Measurements from ENCODE around the gene UNC45A.

DNA sequence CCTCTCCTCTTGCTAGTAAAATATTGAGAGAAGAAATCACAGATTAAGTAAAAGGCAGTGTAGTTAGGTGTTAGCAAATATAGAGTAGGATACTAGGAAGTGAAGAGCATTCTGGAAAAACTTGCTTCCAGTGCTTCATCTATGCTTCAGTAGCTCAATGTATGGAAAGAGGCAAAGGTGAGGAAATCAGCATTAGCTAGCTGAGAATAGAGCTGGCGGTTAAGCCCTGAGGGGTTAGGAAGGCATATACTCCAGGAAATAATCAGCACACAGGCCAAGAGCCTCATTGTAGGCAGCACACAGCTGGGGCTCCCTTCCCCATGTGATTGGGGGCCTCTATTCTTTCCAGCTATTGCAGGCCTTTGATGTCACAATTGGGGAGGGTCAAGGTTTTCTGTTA is 33.3 kb downstream of the UNC45A start:
- TF ChIP-seq, protein P1, sequence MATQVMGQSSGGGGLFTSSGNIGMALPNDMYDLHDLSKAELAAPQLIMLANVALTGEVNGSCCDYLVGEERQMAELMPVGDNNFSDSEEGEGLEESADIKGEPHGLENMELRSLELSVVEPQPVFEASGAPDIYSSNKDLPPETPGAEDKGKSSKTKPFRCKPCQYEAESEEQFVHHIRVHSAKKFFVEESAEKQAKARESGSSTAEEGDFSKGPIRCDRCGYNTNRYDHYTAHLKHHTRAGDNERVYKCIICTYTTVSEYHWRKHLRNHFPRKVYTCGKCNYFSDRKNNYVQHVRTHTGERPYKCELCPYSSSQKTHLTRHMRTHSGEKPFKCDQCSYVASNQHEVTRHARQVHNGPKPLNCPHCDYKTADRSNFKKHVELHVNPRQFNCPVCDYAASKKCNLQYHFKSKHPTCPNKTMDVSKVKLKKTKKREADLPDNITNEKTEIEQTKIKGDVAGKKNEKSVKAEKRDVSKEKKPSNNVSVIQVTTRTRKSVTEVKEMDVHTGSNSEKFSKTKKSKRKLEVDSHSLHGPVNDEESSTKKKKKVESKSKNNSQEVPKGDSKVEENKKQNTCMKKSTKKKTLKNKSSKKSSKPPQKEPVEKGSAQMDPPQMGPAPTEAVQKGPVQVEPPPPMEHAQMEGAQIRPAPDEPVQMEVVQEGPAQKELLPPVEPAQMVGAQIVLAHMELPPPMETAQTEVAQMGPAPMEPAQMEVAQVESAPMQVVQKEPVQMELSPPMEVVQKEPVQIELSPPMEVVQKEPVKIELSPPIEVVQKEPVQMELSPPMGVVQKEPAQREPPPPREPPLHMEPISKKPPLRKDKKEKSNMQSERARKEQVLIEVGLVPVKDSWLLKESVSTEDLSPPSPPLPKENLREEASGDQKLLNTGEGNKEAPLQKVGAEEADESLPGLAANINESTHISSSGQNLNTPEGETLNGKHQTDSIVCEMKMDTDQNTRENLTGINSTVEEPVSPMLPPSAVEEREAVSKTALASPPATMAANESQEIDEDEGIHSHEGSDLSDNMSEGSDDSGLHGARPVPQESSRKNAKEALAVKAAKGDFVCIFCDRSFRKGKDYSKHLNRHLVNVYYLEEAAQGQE (tag by site-specific recombination; IDR thresholded peaks at IDR 0.05), result no peak
- TF ChIP-seq ZNF169 (tag by site-specific recombination; IDR thresholded peaks at IDR 0.05) (no peak), ZNF138 (tag by site-specific recombination; IDR thresholded peaks at IDR 0.05; ENCODE audit: borderline replicate concordance) (no peak)
- TF ChIP-seq, protein P2, sequence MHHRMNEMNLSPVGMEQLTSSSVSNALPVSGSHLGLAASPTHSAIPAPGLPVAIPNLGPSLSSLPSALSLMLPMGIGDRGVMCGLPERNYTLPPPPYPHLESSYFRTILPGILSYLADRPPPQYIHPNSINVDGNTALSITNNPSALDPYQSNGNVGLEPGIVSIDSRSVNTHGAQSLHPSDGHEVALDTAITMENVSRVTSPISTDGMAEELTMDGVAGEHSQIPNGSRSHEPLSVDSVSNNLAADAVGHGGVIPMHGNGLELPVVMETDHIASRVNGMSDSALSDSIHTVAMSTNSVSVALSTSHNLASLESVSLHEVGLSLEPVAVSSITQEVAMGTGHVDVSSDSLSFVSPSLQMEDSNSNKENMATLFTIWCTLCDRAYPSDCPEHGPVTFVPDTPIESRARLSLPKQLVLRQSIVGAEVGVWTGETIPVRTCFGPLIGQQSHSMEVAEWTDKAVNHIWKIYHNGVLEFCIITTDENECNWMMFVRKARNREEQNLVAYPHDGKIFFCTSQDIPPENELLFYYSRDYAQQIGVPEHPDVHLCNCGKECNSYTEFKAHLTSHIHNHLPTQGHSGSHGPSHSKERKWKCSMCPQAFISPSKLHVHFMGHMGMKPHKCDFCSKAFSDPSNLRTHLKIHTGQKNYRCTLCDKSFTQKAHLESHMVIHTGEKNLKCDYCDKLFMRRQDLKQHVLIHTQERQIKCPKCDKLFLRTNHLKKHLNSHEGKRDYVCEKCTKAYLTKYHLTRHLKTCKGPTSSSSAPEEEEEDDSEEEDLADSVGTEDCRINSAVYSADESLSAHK (tag by site-specific recombination; IDR thresholded peaks at IDR 0.05), result no peak
- TF ChIP-seq, protein P3, sequence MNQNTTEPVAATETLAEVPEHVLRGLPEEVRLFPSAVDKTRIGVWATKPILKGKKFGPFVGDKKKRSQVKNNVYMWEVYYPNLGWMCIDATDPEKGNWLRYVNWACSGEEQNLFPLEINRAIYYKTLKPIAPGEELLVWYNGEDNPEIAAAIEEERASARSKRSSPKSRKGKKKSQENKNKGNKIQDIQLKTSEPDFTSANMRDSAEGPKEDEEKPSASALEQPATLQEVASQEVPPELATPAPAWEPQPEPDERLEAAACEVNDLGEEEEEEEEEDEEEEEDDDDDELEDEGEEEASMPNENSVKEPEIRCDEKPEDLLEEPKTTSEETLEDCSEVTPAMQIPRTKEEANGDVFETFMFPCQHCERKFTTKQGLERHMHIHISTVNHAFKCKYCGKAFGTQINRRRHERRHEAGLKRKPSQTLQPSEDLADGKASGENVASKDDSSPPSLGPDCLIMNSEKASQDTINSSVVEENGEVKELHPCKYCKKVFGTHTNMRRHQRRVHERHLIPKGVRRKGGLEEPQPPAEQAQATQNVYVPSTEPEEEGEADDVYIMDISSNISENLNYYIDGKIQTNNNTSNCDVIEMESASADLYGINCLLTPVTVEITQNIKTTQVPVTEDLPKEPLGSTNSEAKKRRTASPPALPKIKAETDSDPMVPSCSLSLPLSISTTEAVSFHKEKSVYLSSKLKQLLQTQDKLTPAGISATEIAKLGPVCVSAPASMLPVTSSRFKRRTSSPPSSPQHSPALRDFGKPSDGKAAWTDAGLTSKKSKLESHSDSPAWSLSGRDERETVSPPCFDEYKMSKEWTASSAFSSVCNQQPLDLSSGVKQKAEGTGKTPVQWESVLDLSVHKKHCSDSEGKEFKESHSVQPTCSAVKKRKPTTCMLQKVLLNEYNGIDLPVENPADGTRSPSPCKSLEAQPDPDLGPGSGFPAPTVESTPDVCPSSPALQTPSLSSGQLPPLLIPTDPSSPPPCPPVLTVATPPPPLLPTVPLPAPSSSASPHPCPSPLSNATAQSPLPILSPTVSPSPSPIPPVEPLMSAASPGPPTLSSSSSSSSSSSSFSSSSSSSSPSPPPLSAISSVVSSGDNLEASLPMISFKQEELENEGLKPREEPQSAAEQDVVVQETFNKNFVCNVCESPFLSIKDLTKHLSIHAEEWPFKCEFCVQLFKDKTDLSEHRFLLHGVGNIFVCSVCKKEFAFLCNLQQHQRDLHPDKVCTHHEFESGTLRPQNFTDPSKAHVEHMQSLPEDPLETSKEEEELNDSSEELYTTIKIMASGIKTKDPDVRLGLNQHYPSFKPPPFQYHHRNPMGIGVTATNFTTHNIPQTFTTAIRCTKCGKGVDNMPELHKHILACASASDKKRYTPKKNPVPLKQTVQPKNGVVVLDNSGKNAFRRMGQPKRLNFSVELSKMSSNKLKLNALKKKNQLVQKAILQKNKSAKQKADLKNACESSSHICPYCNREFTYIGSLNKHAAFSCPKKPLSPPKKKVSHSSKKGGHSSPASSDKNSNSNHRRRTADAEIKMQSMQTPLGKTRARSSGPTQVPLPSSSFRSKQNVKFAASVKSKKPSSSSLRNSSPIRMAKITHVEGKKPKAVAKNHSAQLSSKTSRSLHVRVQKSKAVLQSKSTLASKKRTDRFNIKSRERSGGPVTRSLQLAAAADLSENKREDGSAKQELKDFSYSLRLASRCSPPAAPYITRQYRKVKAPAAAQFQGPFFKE (tag by site-specific recombination; IDR thresholded peaks at IDR 0.05; ENCODE audit: borderline replicate concordance), result no peak
